Measurements from ENCODE around the gene EXTL1.

DNA sequence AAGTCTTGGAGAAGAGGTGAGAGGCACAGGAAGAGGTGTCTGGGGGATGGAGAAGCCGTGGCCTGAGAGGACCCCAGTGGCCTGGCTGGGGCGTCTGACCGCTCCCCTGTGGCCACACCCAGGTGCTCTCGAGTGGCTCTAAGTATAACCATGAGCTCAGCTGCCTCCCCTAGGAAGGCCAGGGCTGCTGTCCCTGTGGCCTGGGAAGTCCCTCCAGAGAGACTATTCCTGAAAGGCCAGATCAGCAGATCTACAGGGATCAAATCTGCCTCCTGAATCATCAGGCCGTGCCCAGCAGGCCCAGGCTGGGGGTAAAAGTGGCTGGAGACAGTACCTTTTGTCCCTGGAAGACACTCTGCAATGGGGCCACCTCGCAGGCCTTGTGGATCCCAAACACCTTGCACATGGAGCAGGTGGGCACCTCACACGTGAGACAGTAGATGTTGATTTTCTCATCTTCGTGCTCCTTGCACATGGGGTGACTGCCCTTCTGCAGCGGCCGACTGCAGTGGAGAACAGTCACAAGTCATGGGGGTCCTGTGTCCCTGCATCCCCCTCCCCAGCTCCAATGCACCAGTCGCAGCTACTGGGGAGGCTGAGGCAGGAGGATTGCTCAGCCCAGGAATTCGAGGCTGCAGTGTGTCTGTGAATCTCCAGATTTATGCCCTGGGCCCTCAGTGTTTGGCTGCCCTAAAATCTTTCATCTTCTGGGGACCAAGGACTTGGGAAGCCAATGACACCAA lies 39.4 kb downstream of the EXTL1 start:
- TF ChIP-seq POLR2A (IDR thresholded peaks at IDR 0.05), result no peak
- TF ChIP-seq, protein P1, sequence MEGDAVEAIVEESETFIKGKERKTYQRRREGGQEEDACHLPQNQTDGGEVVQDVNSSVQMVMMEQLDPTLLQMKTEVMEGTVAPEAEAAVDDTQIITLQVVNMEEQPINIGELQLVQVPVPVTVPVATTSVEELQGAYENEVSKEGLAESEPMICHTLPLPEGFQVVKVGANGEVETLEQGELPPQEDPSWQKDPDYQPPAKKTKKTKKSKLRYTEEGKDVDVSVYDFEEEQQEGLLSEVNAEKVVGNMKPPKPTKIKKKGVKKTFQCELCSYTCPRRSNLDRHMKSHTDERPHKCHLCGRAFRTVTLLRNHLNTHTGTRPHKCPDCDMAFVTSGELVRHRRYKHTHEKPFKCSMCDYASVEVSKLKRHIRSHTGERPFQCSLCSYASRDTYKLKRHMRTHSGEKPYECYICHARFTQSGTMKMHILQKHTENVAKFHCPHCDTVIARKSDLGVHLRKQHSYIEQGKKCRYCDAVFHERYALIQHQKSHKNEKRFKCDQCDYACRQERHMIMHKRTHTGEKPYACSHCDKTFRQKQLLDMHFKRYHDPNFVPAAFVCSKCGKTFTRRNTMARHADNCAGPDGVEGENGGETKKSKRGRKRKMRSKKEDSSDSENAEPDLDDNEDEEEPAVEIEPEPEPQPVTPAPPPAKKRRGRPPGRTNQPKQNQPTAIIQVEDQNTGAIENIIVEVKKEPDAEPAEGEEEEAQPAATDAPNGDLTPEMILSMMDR (IDR thresholded peaks at IDR 0.05), result no peak

All from thyroid gland (tissue), 4 donors.